OCI-LY7 (cell line): ENCODE measurements around the gene GABRG3. TPM values are rescaled to one million over a fixed set of nuclear protein-coding genes. Genes with fewer than 3 reads are reported as not detected.

Experiments used
- BruUV-seq: library from RNA; stranded (reverse); fragments of 400-500 nt; replicated peaks from 2 replicates; lab custom pipeline; 2021; lab: Mats Ljungman, UMichigan
- CTCF ChIA-PET: fragments of 300-600 bp; sonication (Branson Sonifier 250); formaldehyde crosslinking; loops from one replicate; lab custom pipeline; 2022; ENCODE audit warnings: antibody characterized with exemption; ENCODE audit not compliant: unreplicated experiment; lab: Charles Lee
- POLR2A ChIA-PET: fragments of 300-600 bp; sonication (Branson Sonifier 250); formaldehyde crosslinking; loops from one replicate; lab custom pipeline; 2022; ENCODE audit warnings: antibody characterized with exemption; lab: Charles Lee
- DNase-seq: peaks from one replicate; pipeline ENCODE4 v3.0.0-alpha.2; 2015; ENCODE audit warnings: low spot score
- H2AFZ ChIP-seq: fragments of 200-600 bp; sonication (generic), shearing (Covaris generic); 2 replicates; pipeline ENCODE4 v1.6.1; 2014; ENCODE audit warnings: mild to moderate bottlenecking, antibody characterized with exemption, low read length, moderate library complexity
- H3K27ac ChIP-seq: fragments of 200-600 bp; sonication (generic); 2 replicates; pipeline ENCODE4 v1.5.1; 2014; ENCODE audit warnings: mixed run types, low read depth, mild to moderate bottlenecking, moderate library complexity, low read length, inconsistent platforms; ENCODE audit not compliant: poor library complexity, severe bottlenecking
- H3K36me3 ChIP-seq: fragments of 200-600 bp; sonication (generic); 2 replicates; pipeline ENCODE4 v1.6.1; 2014; ENCODE audit warnings: mild to moderate bottlenecking, antibody characterized with exemption, low read length, moderate library complexity, mixed read lengths; ENCODE audit not compliant: insufficient read depth
- H3K4me1 ChIP-seq: fragments of 200-600 bp; sonication (generic); 2 replicates; pipeline ENCODE4 v1.5.1; 2014; ENCODE audit warnings: mild to moderate bottlenecking, low read length; ENCODE audit not compliant: insufficient read depth, poor library complexity, severe bottlenecking
- H3K4me2 ChIP-seq: fragments of 200-600 bp; sonication (generic); 2 replicates; pipeline ENCODE4 v1.6.1; 2014; ENCODE audit warnings: mild to moderate bottlenecking, low read length
- H3K4me3 ChIP-seq: fragments of 200-600 bp; sonication (generic); 2 replicates; pipeline ENCODE4 v1.5.1; 2014; ENCODE audit warnings: mild to moderate bottlenecking, low read depth, low read length; ENCODE audit not compliant: poor library complexity, severe bottlenecking
- H3K79me2 ChIP-seq: fragments of 200-600 bp; sonication (generic); 2 replicates; pipeline ENCODE4 v1.6.1; 2016; ENCODE audit warnings: low read depth, mild to moderate bottlenecking, low read length, moderate library complexity, mixed read lengths; ENCODE audit not compliant: insufficient read depth
- H3K9me2 ChIP-seq: fragments of 200-600 bp; sonication (generic); 2 replicates; pipeline ENCODE4 v1.6.1; 2016; ENCODE audit warnings: mild to moderate bottlenecking, low read length, mixed read lengths; ENCODE audit not compliant: insufficient read depth
- H3K9me3 ChIP-seq: fragments of 200-600 bp; sonication (generic); 2 replicates; pipeline ENCODE4 v1.6.1; 2014; ENCODE audit warnings: mild to moderate bottlenecking, mixed run types, low read length, mixed read lengths
- H4K20me1 ChIP-seq: fragments of 200-600 bp; sonication (generic); 2 replicates; pipeline ENCODE4 v1.6.1; 2014; ENCODE audit warnings: mild to moderate bottlenecking, antibody characterized with exemption, low read length, moderate library complexity, mixed read lengths; ENCODE audit not compliant: insufficient read depth
- EZH2phosphoT487 ChIP-seq: fragments of 200-600 bp; sonication (generic); IDR thresholded peaks from 2 replicates; pipeline ENCODE4 v1.6.1; 2018; ENCODE audit warnings: low read depth, borderline replicate concordance, mild to moderate bottlenecking, mixed run types, antibody characterized with exemption, low read length, moderate library complexity, mixed read lengths
- intact Hi-C: fragments of 100-400 bp; cut with micrococcal nuclease; formaldehyde crosslinking; loops from one replicate; pipeline ENCODE4 v1.10.0; 2022; ENCODE audit not compliant: unreplicated experiment
- total RNA-seq, 2 experiments: library from RNA; depleted of rRNA in 1 of 2; stranded (reverse); fragments of >200 nt in 1 of 2; shearing (Covaris generic) in 1 of 2; gene quantifications; 2 replicates each; pipeline ENCODE4 v1.2.3, GENCODE V29; 2014 to 2022
- TF ChIP-seq, protein P1 (sequence below): fragments of 200-600 bp; sonication (generic); conservative IDR thresholded peaks from 2 replicates; pipeline ENCODE4 v1.5.1; 2014; ENCODE audit warnings: mild to moderate bottlenecking, antibody characterized with exemption, low read length, moderate library complexity, mixed read lengths

The GABRG3 gene
- total RNA-seq, 2 experiments from 2014 or later, result not detected

- Histone ChIP-seq H2AFZ (no peak overlapping the region), H3K9me3 (no peaks in the 10 kb centered on the region), H3K27ac (no peak overlapping the region), H3K4me2 (no peak overlapping the region), H4K20me1 (no peaks in the 10 kb centered on the region), H3K4me3 (no peak overlapping the region), H3K79me2 (no peaks in the 10 kb centered on the region), H3K9me2 (no peaks in the 10 kb centered on the region), H3K36me3 (no peaks in the 10 kb centered on the region), H3K4me1 (no peaks in the 10 kb centered on the region)
- ChIA-PET POLR2A (interaction anchor here (0.7 kb wide), 1 partner anchor 10 kb away, joined by 3 read pairs; no protein-coding TSS in a partner anchor), CTCF (no interaction called here)
- no peak for DNase-seq
- intact Hi-C loops, result no loop called here
- BruUV-seq, result no TSS peak
- TF ChIP-seq EZH2phosphoT487, result no peak
- TF ChIP-seq, protein P1, sequence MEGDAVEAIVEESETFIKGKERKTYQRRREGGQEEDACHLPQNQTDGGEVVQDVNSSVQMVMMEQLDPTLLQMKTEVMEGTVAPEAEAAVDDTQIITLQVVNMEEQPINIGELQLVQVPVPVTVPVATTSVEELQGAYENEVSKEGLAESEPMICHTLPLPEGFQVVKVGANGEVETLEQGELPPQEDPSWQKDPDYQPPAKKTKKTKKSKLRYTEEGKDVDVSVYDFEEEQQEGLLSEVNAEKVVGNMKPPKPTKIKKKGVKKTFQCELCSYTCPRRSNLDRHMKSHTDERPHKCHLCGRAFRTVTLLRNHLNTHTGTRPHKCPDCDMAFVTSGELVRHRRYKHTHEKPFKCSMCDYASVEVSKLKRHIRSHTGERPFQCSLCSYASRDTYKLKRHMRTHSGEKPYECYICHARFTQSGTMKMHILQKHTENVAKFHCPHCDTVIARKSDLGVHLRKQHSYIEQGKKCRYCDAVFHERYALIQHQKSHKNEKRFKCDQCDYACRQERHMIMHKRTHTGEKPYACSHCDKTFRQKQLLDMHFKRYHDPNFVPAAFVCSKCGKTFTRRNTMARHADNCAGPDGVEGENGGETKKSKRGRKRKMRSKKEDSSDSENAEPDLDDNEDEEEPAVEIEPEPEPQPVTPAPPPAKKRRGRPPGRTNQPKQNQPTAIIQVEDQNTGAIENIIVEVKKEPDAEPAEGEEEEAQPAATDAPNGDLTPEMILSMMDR, result no peak
Observed at GRCh38 chr15:27201425-27201824, 230.4 kb downstream of the GABRG3 start.

GRCh38 chr15:27210176-27210575 lies 239.2 kb downstream of the GABRG3 start:
- DNase-seq, result no peak
- ChIA-PET POLR2A (no interaction called here), CTCF (no interaction called here)
- Histone ChIP-seq H3K9me2 (no peaks in the 10 kb centered on the region), H3K27ac (no peak overlapping the region), H3K4me1 (no peaks in the 10 kb centered on the region), H2AFZ (no peak overlapping the region), H3K4me2 (no peak overlapping the region), H3K9me3 (no peaks in the 10 kb centered on the region), H3K79me2 (no peaks in the 10 kb centered on the region), H3K4me3 (no peak overlapping the region), H4K20me1 (no peaks in the 10 kb centered on the region), H3K36me3 (no peaks in the 10 kb centered on the region)
- intact Hi-C loops, result no loop called here
- no TSS peak for BruUV-seq
- TF ChIP-seq, protein P1, result no peak
- TF ChIP-seq EZH2phosphoT487, result no peak

- no peaks in the 10 kb centered on the region for H3K79me2 ChIP-seq
- DNase-seq, result no peak
- no peak overlapping the region for H2AFZ ChIP-seq
- no peaks in the 10 kb centered on the region for H3K9me2 ChIP-seq
- no peaks in the 10 kb centered on the region for H4K20me1 ChIP-seq
- no peaks in the 10 kb centered on the region for H3K9me3 ChIP-seq
- H3K36me3 ChIP-seq, result no peaks in the 10 kb centered on the region
- BruUV-seq, result no TSS peak
- intact Hi-C loops, result no loop called here
- POLR2A ChIA-PET, result no interaction called here
- CTCF ChIA-PET, result no interaction called here
- H3K4me1 ChIP-seq, result no peaks in the 10 kb centered on the region
- TF ChIP-seq, protein P1, result no peak
- TF ChIP-seq EZH2phosphoT487, result no peak
- H3K27ac ChIP-seq, result no peak overlapping the region
- H3K4me2 ChIP-seq, result no peak overlapping the region
- H3K4me3 ChIP-seq, result no peak overlapping the region
Observed at GRCh38 chr15:27214032-27214431, 243.1 kb downstream of the GABRG3 start.
